Measurements from ENCODE around the gene TMPRSS13.
"Not testable (repeated sequence)": the region's sequence is repeated elsewhere in the genome, so short reads cannot be mapped to it uniquely, and the experiment has no call there.

TMPRSS13 gene

DNA sequence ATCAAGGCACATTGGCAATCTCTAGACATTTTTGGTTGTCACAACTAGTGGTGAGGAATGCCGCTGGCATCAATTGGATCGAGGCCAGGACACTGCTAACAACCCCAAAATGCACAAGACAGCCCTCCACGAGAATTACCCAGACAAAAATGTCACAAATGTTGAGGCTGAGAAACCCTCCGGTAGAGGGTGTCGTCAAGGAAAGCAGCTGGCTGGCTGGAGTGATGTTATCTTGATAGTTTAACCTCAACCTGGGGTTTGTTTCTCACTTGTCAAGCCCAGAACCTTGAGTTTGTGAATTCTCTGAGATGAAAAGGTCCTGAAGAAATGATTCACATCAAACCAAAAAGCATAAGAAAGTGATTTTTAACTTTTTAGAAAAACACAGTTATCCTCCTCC, 21.1 kb upstream of the TMPRSS13 start:
- no peak for DNase-seq

DNA sequence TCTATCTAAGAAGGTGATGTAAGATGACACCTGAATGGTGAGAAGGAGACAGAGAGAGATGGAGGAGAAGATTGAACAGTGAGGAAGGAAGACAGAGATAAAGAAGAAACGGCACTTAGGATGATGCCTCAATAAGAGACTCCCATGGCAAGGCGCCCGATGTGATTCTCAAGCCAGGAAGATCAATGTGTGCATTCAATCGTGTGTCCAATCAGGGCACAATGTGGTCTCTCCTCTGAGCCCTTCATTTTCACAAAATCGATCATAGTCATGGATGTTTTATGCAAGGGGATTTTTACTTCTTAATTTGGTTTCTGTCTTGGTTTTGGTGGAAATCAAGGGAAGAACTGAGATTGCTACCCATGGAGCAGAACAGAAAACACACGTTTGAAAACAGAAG, 19.9 kb upstream of the TMPRSS13 start:
- no peak for DNase-seq

DNA sequence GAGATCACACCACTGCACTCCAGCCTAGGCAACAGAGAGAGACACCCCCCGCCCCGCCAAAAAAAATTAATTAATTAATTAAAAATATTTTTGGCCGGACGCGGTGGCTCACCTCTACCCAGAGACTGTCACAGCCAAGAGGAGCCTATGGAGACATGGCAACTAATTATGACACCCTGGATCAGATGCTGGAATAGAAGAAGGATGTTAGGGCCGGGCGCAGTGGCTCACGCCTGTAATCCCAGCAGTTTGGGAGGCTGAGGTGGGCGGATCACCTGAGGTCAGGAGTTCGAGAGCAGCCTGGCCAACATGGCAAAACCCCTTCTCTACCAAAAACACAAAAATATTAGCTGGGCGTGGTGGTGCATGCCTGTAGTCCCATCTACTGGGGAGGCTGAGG, 19.3 kb upstream of the TMPRSS13 start:
- not testable (repeated sequence) for DNase-seq

- DNase-seq, result not testable (repeated sequence)
Measured at GRCh38 chr11:117947751-117948150, 18.5 kb upstream of the TMPRSS13 start.

GRCh38 chr11:117946842-117947526, 17.8 kb upstream of the TMPRSS13 start:
- peak; percentile 21 for DNase-seq

GRCh38 chr11:117946156-117946841, 17.1 kb upstream of the TMPRSS13 start:
- DNase-seq, result no peak

GRCh38 chr11:117945047-117945810, 16.0 kb upstream of the TMPRSS13 start:
- DNase-seq, result no peak

DNA sequence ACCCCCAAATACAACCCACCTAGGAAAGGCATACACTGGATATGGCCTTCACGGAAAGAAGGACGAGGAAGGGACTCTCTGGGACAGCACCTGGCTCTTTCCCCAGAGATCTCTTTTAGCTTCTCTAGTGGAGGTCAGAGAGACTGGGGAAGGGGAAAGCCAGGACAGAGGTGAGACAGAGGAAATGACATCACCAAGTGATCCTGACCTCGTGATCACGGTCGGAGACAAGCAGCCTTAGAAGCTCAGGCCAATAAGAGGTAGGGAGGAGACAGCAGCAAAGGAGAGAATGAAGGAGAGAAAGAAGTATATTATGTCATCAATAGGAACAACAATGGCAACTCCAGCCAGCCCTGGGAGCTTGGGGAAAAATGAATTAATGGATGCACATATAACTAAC, 15.4 kb upstream of the TMPRSS13 start:
- DNase-seq, result no peak

- DNase-seq, result no peak
Measured at GRCh38 chr11:117941976-117942654, 12.9 kb upstream of the TMPRSS13 start.

- no peak for DNase-seq
Measured at GRCh38 chr11:117941163-117941707, 12.0 kb upstream of the TMPRSS13 start.

DNA sequence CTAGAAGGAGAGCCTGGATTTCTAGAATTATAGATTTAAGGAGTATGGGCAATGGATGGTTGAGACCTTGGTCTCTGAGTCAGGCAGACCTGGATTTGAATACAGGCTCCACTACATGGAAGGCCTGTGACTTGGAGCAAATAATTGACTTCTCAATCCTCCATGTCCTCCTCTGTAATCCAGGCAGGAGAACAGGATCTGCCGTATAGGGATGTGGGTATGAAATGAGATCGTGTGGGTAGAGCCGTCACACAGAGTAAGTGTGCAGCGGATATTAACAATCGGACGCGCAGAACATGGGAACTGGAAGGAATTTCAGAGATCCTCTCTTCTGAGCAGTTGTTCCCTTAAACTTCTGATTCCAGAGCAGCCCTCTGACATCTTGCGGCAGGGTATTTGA, 11.5 kb upstream of the TMPRSS13 start:
- DNase-seq, result no peak

DNA sequence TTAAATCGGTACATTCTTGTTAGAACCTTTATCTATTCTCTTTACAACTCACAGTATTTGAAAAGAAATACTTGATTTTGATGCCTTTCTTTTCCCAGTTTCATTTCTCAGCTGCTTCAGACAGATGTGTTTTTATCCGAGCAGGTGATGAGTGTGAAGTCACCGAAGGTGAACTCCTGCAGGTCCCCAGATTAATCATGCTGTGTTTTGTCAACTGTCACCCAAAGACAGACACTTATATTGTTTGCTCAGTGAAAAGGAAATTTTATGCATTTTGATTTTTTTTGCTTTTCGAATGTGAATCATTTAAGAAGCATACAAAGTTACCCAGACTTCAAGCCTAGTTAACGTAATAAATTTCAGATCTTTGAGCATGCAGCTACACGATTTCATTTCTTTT, 7.8 kb upstream of the TMPRSS13 start:
- no peak for DNase-seq

DNA sequence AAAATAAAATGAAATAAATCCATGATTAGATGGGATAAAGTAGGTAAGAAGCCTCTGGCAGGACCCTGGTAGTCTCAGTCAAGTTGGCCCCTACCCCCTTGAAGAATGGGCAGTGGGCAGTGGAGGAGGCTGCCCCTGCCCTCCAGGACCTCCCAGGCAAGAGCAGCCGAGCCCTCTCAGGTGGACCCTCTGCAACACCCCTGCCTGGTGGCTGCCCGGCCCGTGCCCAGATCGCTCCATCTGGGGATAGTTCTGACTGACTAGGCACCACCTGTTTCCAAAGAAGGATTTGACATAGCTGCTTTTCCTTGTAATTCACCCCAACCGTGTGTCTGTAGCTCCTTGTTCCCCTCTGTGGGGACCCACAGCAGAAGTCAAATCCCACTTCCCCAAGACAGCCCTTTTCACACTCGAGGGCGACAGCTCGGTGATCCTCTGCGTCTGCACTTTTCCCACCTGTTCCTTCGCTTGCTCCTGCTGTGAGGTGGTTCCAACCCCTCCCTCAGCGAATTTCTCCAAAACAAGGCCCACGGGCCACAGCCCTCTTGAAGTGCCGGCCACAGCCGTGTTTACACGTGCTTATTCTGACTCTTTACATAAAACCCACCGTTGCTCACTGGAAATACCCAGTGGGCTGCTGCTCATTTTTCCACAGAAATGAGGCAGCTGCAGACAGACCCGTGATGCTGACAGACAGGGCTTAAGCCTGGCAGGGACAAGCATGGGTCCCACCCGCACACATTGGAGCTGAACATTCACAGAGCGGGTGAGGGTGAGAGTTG, 5.5 kb upstream of the TMPRSS13 start:
- no peak for DNase-seq

- DNase-seq, result no peak
Measured at GRCh38 chr11:117933930-117934329, 4.7 kb upstream of the TMPRSS13 start.

GRCh38 chr11:117933475-117933874, 4.3 kb upstream of the TMPRSS13 start:
- DNase-seq, result no peak

GRCh38 chr11:117932947-117933346, 3.7 kb upstream of the TMPRSS13 start:
- no peak for DNase-seq

GRCh38 chr11:117932426-117932825, 3.2 kb upstream of the TMPRSS13 start:
- no peak for DNase-seq

DNA sequence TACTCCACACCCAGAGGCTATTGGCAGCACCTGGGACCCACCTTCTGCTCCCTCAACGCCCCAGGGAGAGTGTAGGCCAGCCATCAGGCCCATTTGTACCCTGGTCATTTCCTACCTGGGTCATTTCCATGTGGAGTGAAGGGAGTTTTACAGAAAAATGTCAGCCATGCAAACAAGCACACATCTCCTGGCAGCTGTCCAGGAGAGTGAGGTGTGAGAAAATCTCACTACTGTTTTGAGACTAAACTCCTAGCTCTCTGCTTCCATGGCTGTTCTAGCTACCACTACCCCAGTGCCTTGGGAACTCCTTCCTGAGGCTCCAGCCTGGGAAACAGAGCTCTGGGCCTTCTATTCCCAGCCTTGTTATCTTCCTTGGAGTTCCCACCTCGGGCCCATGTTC, 2.8 kb upstream of the TMPRSS13 start:
- DNase-seq, result no peak

DNA sequence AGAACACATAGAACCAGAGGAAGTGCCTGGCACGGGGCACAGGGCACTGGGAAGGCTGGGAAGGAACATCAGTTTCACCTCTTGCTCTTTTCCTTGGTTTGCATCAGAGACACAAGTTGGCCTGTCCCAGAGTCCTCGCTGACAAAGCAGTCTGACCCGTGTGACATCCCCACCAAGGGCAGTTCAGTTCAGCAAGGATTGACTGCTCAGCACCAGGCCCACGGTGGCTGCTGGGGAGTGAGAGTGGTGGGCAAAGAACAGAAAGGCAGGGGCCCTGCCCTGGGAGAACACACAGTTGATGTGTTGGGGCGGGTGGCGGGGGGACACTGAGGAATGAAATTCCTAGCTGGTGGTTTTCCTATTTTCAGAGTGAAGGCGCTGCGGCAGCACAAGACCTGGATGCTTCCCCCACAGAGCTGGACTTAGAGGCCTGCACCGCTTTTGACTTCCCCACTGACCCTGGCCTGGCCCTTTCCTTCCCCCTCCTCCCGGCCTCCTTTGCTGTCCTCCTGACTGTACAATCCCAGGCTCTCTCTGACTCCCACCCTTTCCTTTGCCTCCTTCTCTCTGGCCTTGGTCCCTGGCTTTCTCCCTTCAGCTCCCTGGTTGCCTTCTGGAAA, 2.2 kb upstream of the TMPRSS13 start:
- DNase-seq, result no peak

DNA sequence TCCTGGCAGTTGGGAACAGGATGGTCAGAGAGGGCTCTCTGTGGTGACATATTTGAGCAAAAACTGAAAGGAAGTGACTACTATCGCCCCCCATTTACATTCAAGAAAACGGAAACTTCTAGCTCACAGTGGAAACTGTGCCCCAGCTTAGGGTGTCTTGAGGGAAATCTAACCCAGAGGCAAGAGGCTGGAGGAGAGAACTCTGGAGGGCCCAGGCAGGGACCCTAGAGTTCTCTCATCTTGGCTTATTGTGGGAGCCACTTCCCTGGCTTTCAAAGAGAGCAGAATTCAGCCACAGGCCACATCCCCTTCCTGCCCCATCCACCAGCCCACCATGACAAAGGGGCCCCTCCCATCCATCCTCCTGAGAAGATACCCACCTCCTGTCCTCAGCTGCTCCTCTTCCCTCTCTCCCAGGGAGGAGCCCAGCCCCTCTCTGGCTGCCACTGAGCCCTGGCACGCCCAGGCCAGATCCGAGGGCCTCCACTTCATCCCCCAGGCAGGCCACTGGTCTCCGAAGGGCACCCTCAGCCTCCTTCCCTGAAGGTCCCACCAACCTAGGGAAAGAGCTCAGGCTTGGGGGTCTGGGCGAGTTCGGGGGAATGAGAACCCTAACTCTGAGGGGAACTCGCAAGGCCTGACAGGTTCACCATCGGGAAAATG, 1.6 kb upstream of the TMPRSS13 start:
- DNase-seq, result no peak

DNA sequence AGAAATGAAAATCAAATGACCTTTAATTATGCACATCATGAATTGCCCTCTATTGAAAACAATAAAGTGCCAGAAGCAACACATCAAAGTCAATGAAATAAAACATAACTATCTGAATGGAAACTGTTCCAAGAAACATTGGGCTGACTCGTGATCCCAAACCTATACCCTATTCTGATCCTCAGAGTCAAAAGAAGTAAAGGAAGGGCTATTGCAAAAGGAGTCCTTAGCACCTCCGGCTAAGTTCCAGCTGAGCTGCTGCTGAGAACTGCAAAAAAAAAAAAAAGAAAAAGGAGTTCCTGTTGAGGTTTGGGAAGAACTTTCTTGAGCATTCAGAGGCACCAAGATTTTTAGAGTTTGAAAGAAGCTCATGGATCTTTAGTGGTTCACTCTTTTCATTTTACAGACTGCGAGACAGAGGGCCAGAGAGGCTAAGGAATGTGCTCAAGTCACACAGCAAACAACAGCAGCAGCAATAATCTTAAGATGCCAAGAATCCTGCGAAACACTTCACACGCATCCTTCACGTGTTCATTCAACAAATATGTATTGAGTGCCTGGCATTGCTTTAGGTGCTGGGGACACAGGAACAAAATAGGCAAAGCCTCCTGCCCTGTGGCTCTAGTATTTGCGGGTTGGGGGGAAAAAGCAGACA, 841 bp upstream of the TMPRSS13 start:
- no peak for DNase-seq
